GM18502 (cell line): ENCODE results near the gene ERCC4.

ENCODE experiments used
- ATAC-seq: cut with Tn5 transposase; IDR thresholded peaks from one replicate; pipeline ENCODE4 v1.9.1; 2021; ENCODE audit warnings: mild to moderate bottlenecking; ENCODE audit not compliant: unreplicated experiment, poor library complexity

Gene ERCC4

GRCh38 chr16:13909872-13910303 is 10.1 kb upstream of the ERCC4 start:
- ATAC-seq: no peak

- no peak for ATAC-seq
Observed at GRCh38 chr16:13911306-13911705, 8.6 kb upstream of the ERCC4 start.

- ATAC-seq: no peak
Observed at GRCh38 chr16:13911871-13912270, 8.1 kb upstream of the ERCC4 start.

GRCh38 chr16:13912891-13913290 is 7.1 kb upstream of the ERCC4 start:
- no peak for ATAC-seq

GRCh38 chr16:13913374-13914292 is 6.3 kb upstream of the ERCC4 start:
- ATAC-seq: no peak

GRCh38 chr16:13915033-13915635 is 4.8 kb upstream of the ERCC4 start:
- no peak for ATAC-seq

GRCh38 chr16:13919330-13919682 is 648 bp upstream of the ERCC4 start:
- ATAC-seq: no peak

GRCh38 chr16:13920510-13920818 is 510 bp downstream of the ERCC4 start:
- no peak for ATAC-seq

- no peak for ATAC-seq
Observed at GRCh38 chr16:13921328-13921727, 1.4 kb downstream of the ERCC4 start.

- no peak for ATAC-seq
Observed at GRCh38 chr16:13923703-13924298, 3.8 kb downstream of the ERCC4 start.

GRCh38 chr16:13926464-13926863 is 6.5 kb downstream of the ERCC4 start:
- ATAC-seq: no peak

GRCh38 chr16:13926891-13927290 is 6.9 kb downstream of the ERCC4 start:
- ATAC-seq: no peak

- ATAC-seq: no peak
Observed at GRCh38 chr16:13928646-13929045, 8.7 kb downstream of the ERCC4 start.

- ATAC-seq: no peak
Observed at GRCh38 chr16:13931845-13932244, 11.9 kb downstream of the ERCC4 start.

GRCh38 chr16:13935408-13935807 is 15.5 kb downstream of the ERCC4 start:
- no peak for ATAC-seq

GRCh38 chr16:13936155-13936554 is 16.2 kb downstream of the ERCC4 start:
- ATAC-seq: no peak

- no peak for ATAC-seq
Observed at GRCh38 chr16:13936596-13937081, 16.7 kb downstream of the ERCC4 start.

- no peak for ATAC-seq
Observed at GRCh38 chr16:13937411-13937810, 17.5 kb downstream of the ERCC4 start.

- ATAC-seq: no peak
Observed at GRCh38 chr16:13938480-13938879, 18.5 kb downstream of the ERCC4 start.

GRCh38 chr16:13939821-13940220 is 19.9 kb downstream of the ERCC4 start:
- ATAC-seq: no peak

GRCh38 chr16:13940397-13940933 is 20.5 kb downstream of the ERCC4 start:
- ATAC-seq: no peak
